ENCODE results near the gene TNFAIP1. TPM values are rescaled to one million over a fixed set of nuclear protein-coding genes. Genes with fewer than 3 reads are reported as not detected.
"Not testable (repeated sequence)": the region's sequence is repeated elsewhere in the genome, so short reads cannot be mapped to it uniquely, and the experiment has no call there.

Gene TNFAIP1
- total and polyA plus RNA-seq, 2 donors (not counting 1 experiment from before 2014, with no cell fraction given) = 23.0 to 40.7 TPM

- no peaks in the 10 kb centered on the region for H3K9me3 ChIP-seq (ENCODE audit: control insufficient read depth, insufficient read depth, low read depth, low read length)
- peak overlapping the region; percentile 94 for H3K9ac ChIP-seq (ENCODE audit: insufficient read depth, low read length)
- peak overlapping the region; percentile 60 to 99 (median 86) for H3K4me3 ChIP-seq (replicated peaks in 1 of 4; ENCODE audit: control extremely low read depth in 1 of 4, insufficient read depth in 1 of 4, low read depth in 3 of 4, low read length in 4 of 4)
- no peaks in the 10 kb centered on the region for H3K27me3 ChIP-seq (ENCODE audit: control insufficient read depth, insufficient read depth, low read length)
- H3K27ac ChIP-seq (ENCODE audit: insufficient read depth, low read length) = peak overlapping the region; percentile 99
- H3K4me2 ChIP-seq (ENCODE audit: extremely low read depth, insufficient read depth, low read length) = peak overlapping the region; percentile 100
- no peaks in the 10 kb centered on the region for H4K20me1 ChIP-seq (ENCODE audit: control insufficient read depth, extremely low read depth, insufficient read depth, low read length)
- TF ChIP-seq CTCF (conservative IDR thresholded peaks at IDR 0.05 in 1 of 2, IDR thresholded peaks at IDR 0.05 in 1 of 2; ENCODE audit: low read depth in 1 of 2, low read length in 2 of 2) (no peak), EZH2 (IDR thresholded peaks at IDR 0.05; ENCODE audit: low read length, missing control alignments) (no peak)
- H3K36me3 ChIP-seq (ENCODE audit: control insufficient read depth, insufficient read depth, low read length) = peaks cover 11% of the 10 kb centered on the region
- H2AFZ ChIP-seq (ENCODE audit: low read length) = peak overlapping the region; percentile 25
- no peak for DNase-seq (ENCODE audit: low read depth in 2 of 2)
- H3K4me1 ChIP-seq (ENCODE audit: control insufficient read depth, extremely low read depth, insufficient read depth, low read length) = peaks cover 17% of the 10 kb centered on the region
- H3K79me2 ChIP-seq (ENCODE audit: control insufficient read depth, insufficient read depth, low read length) = peaks cover 48% of the 10 kb centered on the region
Observed at GRCh38 chr17:28334666-28335200, 828 bp upstream of the TNFAIP1 start.

- peak overlapping the region; percentile 60 for H2AFZ ChIP-seq (ENCODE audit: low read length)
- peaks cover 17% of the 10 kb centered on the region for H3K4me1 ChIP-seq (ENCODE audit: control insufficient read depth, extremely low read depth, insufficient read depth, low read length)
- peak overlapping the region; percentile 85 to 99 (median 96) for H3K4me3 ChIP-seq (replicated peaks in 1 of 4; ENCODE audit: control extremely low read depth in 1 of 4, insufficient read depth in 1 of 4, low read depth in 3 of 4, low read length in 4 of 4)
- peak; percentile 71 to 96 for DNase-seq (ENCODE audit: low read depth in 2 of 2)
- peak overlapping the region; percentile 99 for H3K27ac ChIP-seq (ENCODE audit: insufficient read depth, low read length)
- H3K9ac ChIP-seq (ENCODE audit: insufficient read depth, low read length) = peak overlapping the region; percentile 95
- H3K9me3 ChIP-seq (ENCODE audit: control insufficient read depth, insufficient read depth, low read depth, low read length) = no peaks in the 10 kb centered on the region
- H4K20me1 ChIP-seq (ENCODE audit: control insufficient read depth, extremely low read depth, insufficient read depth, low read length) = no peaks in the 10 kb centered on the region
- peaks cover 10% of the 10 kb centered on the region for H3K36me3 ChIP-seq (ENCODE audit: control insufficient read depth, insufficient read depth, low read length)
- peak overlapping the region; percentile 89 for H3K4me2 ChIP-seq (ENCODE audit: extremely low read depth, insufficient read depth, low read length)
- TF ChIP-seq CTCF (conservative IDR thresholded peaks at IDR 0.05 in 1 of 2, IDR thresholded peaks at IDR 0.05 in 1 of 2; ENCODE audit: low read depth in 1 of 2, low read length in 2 of 2) (no peak), EZH2 (IDR thresholded peaks at IDR 0.05; ENCODE audit: low read length, missing control alignments) (no peak)
- peaks cover 50% of the 10 kb centered on the region for H3K79me2 ChIP-seq (ENCODE audit: control insufficient read depth, insufficient read depth, low read length)
- no peaks in the 10 kb centered on the region for H3K27me3 ChIP-seq (ENCODE audit: control insufficient read depth, insufficient read depth, low read length)
Observed at GRCh38 chr17:28335959-28336871, 654 bp downstream of the TNFAIP1 start.

- Histone ChIP-seq H3K4me3 (replicated peaks in 1 of 4; ENCODE audit: control extremely low read depth in 1 of 4, insufficient read depth in 1 of 4, low read depth in 3 of 4, low read length in 4 of 4) (peak overlapping the region in 1 of 4 experiments; percentile 10), H3K36me3 (ENCODE audit: control insufficient read depth, insufficient read depth, low read length) (peaks cover 18% of the 10 kb centered on the region), H3K9me3 (ENCODE audit: control insufficient read depth, insufficient read depth, low read depth, low read length) (no peaks in the 10 kb centered on the region), H3K79me2 (ENCODE audit: control insufficient read depth, insufficient read depth, low read length) (peaks cover 46% of the 10 kb centered on the region), H3K9ac (ENCODE audit: insufficient read depth, low read length) (no peak overlapping the region), H4K20me1 (ENCODE audit: control insufficient read depth, extremely low read depth, insufficient read depth, low read length) (no peaks in the 10 kb centered on the region), H3K27me3 (ENCODE audit: control insufficient read depth, insufficient read depth, low read length) (no peaks in the 10 kb centered on the region), H3K27ac (ENCODE audit: insufficient read depth, low read length) (peak overlapping the region; percentile 33), H3K4me2 (ENCODE audit: extremely low read depth, insufficient read depth, low read length) (peak overlapping the region; percentile 61), H2AFZ (ENCODE audit: low read length) (no peak overlapping the region), H3K4me1 (ENCODE audit: control insufficient read depth, extremely low read depth, insufficient read depth, low read length) (peaks cover 17% of the 10 kb centered on the region)
- peak; percentile 52 to 89 for DNase-seq (ENCODE audit: low read depth in 2 of 2)
- no peak for TF ChIP-seq EZH2 (IDR thresholded peaks at IDR 0.05; ENCODE audit: low read length, missing control alignments)
- no peak for TF ChIP-seq CTCF (conservative IDR thresholded peaks at IDR 0.05 in 1 of 2, IDR thresholded peaks at IDR 0.05 in 1 of 2; ENCODE audit: low read depth in 1 of 2, low read length in 2 of 2)
Observed at GRCh38 chr17:28338056-28338768, 2.7 kb downstream of the TNFAIP1 start.

GRCh38 chr17:28338769-28339212, 3.2 kb downstream of the TNFAIP1 start:
- H3K36me3 ChIP-seq (ENCODE audit: control insufficient read depth, insufficient read depth, low read length) = peaks cover 23% of the 10 kb centered on the region
- H3K27ac ChIP-seq (ENCODE audit: insufficient read depth, low read length) = peak overlapping the region; percentile 33
- H3K9me3 ChIP-seq (ENCODE audit: control insufficient read depth, insufficient read depth, low read depth, low read length); DNase-seq (ENCODE audit: low read depth in 2 of 2); H3K27me3 ChIP-seq (ENCODE audit: control insufficient read depth, insufficient read depth, low read length); H2AFZ ChIP-seq (ENCODE audit: low read length); H3K9ac ChIP-seq (ENCODE audit: insufficient read depth, low read length); H3K4me3 ChIP-seq (replicated peaks in 1 of 4; ENCODE audit: control extremely low read depth in 1 of 4, insufficient read depth in 1 of 4, low read depth in 3 of 4, low read length in 4 of 4); H4K20me1 ChIP-seq (ENCODE audit: control insufficient read depth, extremely low read depth, insufficient read depth, low read length): not testable (repeated sequence)
- peak overlapping the region; percentile 3 for H3K4me2 ChIP-seq (ENCODE audit: extremely low read depth, insufficient read depth, low read length)
- peaks cover 17% of the 10 kb centered on the region for H3K4me1 ChIP-seq (ENCODE audit: control insufficient read depth, extremely low read depth, insufficient read depth, low read length)
- H3K79me2 ChIP-seq (ENCODE audit: control insufficient read depth, insufficient read depth, low read length) = peaks cover 44% of the 10 kb centered on the region

All from fibroblast of lung (primary cell).